Activated CD4-positive, alpha-beta T cell treated with anti-CD3 and anti-CD28 coated beads, Interleukin-2, amount 50 U/mL, for 4 hours (primary cell): ENCODE measurements around the gene UBC.
"Not testable (repeated sequence)": the region's sequence is repeated elsewhere in the genome, so short reads cannot be mapped to it uniquely, and the experiment has no call there.

Source experiments
- DNase-seq, 2 experiments: peaks; one replicate each; pipeline ENCODE4 v3.0.0-alpha.2; 2020

The UBC gene

DNA sequence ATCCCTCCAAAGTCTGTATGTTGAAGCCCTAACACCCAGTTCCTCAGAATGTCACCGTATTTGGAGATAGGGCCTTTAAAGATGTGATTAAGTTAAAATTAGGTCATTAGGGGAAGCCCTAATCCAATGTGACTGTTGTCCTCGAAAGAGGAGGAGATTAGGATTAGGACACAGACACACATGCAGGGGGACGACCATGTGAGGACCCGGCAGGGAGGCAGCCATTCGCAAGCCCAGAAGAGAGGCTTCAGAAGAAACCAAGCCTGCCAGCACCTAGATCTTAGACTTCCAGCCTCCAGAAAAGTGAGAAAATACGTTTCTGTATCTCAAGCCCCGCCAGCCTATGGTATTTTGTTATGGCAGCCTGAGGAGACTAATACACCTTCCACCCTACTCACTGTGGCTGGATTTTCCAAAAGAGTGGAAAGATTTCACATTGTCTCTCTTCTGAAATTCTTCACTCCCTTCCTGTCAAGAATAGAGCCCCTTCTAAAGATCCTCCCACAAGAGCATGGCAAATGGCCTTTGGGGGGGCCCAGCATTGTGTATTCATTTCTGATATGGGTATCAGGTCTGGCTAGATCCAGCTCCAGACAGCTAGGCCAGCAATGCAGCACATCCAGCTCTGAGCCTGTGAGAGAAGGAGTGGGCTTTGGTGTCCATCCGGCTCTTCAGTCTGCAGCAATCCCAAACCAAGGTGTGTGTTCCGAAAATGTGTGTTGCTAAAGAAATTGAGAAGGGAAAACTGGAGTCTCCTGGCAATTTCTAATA lies 15.4 kb upstream of the UBC start:
- DNase-seq: no peak

DNA sequence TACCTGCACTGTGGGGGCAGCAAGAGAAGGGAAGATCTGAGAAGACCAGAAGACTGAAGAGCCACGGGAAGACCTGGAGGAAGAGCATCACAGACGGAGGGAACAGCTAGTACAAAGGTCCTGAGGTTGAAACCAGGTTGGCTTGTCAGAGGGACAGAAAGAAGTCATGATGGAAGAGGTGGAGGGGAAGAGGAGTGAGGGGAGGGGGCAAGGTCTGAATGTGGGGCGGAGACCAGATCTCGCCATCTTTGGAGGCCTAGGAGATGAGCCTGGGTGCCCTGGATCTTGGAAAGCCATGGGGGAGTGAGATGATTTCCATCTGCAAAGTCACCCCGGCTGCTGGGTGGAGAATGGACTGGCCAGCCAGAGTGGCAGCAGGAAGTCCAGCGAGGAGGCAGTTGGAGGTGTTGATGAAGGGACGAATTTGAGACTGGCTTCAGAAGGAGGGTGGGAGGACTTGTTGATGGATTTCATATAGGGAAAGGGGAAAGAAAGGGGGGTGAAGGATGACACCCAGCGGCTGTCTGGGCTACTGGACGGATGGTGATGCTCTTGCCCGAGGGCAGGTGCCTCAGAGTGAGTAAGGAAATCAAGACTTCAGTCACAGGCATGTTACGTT lies 14.6 kb upstream of the UBC start:
- DNase-seq: no peak

DNA sequence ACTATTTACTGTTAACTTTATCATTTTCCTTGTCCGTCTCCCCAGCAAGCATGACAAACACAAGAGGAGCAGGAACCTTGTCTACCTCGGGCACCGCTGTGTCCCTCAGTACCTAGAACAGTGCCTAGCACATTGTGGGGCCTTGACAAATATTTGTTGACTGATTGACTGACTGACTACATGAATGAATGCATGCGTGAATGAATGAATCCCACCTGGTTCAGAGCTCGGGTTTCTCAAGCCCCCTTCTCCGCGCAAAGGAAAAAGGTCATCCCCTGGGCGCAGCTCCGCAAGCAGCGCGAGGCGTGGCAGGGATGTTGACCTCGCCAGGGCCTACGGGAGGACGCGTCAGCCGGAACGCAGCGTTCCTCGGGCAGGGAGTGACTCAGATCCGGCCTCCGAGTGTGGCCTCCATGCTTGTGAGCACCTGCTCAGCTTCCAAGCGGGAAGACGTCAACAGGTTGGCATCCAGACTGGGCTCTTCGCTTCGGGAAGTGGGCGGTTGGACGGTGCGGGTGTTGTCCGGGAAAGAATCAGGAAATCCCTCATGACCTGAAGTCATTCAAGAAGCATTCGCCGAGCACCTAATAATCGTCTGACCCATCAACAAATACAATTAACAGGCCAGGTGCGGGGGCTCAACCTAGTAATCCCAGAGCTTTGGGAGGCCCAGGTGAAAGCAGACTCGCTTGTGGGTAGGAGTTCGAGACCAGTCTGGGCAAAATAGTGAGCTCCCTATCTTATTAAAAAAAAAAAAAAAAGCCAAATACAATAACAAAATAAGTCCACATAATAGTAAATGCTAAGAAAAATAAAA lies 13.9 kb upstream of the UBC start:
- no peak for DNase-seq

DNA sequence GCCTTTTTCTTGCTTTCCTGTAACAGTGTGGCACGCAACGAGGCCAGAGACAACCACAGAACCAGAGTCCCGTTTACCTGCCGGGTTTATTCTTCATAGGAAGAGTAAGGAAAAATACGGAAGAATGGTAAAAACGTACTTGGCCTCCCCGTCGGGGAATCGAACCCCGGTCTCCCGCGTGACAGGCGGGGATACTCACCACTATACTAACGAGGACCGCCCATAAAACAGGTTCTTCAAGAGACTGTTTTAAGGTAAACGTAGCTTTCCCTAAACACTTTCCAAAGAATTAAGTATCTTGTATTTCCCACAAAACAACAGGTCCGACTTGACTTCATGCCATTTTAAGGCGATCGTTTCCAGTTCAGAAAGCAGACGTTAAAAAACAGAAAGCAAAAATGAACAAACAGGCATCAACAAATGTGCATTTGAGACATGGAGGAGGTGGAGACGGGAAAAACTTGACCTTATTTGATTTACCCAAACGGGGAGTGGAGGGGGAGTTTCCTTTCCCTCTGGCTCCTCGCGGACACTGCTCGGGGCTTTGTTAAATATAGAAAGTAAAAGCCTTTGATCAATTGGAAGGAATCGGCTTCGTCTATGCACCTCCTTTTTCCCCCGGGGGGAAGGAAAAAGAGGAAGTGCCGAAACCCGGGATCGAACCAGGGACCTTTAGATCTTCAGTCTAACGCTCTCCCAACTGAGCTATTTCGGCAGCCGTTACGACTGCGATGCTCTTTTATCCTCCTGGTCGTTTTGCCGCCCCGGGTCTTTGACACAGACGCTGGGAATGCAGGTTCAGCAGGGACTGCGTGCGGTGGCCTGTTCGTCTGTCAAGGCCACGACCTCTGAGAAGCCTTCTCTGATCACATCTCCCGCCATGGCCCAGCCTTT lies 13.0 kb upstream of the UBC start:
- DNase-seq: peak; percentile 91 to 93

DNA sequence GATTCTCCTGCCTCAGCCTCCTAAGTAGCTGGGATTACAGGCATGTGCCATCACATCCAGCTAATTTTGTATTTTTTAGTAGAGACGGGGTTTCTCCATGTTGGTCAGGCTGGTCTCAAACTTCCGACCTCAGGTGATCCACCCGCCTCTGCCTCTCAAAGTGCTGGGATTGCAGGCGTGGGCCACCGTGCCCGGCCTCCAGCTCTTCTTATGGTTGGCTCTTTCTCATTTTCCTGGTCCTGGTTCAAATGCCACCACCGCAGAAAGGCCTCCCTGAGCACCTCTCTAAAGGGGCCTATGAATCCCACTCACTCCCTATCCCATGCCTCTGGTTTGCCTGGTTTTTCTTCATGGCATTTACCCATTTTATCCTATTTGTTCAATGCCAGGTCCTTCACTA lies 11.3 kb upstream of the UBC start:
- not testable (repeated sequence) for DNase-seq

DNA sequence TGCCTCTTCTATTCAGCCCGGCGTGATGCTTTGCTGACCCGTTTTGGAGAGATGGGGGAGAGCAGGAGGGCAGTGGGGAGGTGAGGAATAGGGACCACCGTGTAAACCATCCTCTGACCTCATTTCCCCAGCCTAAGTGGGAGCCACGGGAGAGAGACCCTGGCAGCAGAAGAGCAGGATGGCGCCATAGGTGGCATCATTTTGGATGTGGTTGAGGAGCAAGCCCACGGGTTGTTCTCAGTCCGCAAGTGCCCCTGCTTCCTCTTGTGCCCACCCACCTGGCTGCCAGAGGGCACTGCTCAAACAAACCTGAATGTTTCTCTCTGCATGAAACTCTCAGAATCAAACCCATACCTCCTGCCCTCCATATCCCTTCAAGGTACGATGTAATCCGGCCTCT lies 10.7 kb upstream of the UBC start:
- no peak for DNase-seq

DNA sequence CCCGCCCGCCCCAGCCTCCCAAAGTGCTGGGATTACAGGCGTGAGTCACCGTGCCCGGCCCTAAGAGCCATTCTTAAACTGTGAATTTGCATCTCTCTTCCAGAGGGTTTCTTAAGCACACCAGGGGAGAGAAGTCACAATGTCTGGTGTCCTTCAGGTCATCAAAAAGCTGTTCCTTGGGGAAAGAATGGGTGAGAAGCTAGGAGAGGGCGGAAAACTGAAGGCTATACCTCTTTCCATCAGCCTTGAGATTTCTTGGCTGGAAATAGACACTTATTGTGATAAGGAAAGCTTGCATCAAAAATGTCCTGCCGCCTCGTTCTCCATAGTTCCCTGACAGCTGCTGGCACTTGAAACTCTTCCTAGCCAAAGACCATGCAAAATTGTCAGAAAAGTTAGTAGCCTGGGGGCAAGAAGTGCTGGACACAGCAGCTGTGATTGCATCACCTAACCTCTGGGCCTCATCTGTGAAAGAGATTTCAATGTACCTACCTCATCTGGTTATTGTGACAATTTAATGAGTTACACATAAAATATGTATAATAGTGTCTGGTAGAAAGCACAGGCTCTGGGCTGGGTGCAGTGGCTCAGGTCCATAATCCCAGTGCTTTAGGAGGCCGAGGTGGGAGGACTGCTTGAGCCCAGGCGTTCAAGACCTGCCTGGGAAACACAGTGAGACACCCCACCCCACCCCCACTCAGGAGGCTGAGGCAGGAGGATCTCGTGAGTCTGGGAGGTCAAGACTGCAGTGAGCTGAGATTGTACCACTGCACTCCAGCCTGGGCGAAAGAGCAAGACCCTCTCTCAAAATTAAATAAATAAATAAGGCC lies 9.7 kb upstream of the UBC start:
- no peak for DNase-seq

DNA sequence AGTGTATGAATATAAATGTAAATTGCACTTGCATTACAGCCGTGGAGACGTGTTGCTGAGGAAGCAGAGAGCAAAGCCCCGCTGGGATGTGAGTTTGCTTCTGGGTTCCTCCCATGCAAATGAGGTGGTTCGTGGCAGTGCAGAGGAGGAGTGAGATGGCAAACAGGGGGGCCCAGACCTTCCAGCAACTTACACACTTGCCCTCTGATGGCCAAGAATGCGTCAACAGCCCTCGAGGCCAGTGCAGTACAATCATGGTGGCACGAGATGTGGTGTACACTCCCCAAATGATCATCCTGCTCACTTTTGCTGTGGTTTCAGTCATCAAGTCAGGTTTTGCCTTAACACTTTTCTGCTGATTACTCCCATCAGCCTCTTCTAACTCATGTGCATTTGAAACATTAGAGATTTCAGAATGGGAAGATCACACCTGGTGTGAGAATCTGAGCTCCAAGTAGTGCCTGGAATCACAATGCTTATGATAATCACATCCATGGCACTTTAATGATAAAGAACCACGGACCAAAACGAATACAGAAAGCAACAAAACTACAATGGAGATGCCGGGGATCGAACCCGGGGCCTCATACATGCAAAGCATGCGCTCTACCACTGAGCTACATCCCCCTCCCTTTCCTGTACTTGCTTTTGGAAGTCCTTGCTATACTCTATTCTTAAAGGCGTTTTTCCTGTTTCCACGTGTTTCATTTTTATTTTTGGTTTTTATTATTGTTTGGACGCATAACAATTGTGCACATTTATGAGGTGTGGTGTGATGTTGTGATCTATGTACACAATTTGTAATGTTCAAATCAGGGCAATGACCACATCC lies 7.0 kb upstream of the UBC start:
- DNase-seq: peak; percentile 55 to 59

DNA sequence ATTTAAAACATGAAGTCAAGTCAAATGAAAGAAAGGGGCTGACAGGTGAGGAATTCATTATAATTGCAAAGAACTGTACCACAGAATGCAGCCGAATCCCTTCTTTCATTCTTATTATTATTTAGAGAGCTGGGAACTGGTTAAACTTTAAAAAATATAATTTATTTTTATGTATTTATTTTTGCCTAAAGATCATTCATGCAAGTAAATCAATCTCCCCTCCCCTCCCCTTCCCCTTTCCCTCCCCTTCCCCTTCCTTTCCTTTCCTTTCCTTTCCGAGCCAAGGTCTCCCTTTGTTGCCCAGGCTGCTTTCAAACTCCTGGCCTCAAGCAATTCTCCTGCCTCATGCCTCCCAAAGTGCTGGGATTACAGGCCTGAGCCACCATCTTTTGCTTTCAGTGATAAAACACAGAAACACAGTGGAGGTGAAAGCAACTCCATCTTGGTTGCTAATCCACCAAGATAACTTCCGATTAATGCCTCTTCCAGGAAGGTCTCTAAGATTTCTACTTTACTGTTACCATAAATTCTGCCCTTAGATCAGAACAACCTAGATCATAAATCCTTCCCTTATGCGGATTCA lies 6.0 kb upstream of the UBC start:
- DNase-seq: no peak

DNA sequence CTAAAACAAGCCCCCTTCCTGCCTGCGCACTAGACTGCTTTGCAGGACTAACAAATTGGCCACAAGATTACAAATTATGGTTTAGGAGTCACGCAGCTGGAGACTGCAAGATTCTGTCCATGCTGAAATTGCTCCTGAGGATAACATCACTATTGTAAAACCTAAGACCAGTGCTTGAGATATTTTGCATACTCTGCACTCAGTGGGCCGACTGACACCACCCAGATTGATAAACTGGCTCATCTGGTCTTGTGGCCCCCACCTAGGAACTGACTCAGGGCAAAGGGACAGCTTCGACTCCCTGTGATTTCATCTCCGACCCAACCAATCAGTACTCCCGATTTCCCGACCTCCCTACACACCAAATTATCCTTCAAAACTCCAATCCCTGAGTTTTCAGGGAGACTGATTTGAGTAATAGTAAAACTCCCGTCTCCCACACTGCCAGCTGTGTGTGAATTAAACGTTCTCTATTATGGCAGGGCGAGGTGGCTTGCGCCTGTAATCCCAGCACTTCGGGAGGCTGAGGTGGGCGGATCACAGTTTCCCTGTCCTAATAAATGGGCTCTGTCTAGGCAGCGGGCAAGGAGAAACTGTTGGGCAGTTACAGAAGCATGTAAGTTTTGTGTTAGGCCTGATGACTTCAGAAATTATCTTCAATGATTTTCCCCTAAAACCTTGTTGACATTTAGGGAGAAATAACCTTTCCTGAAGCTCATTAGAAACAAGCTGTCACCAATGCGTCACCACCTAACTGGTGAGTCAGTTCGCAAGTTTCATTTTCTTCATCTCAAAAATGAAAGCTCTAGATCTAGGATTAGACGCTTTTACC lies 5.3 kb upstream of the UBC start:
- DNase-seq: peak; percentile 50 to 54

DNA sequence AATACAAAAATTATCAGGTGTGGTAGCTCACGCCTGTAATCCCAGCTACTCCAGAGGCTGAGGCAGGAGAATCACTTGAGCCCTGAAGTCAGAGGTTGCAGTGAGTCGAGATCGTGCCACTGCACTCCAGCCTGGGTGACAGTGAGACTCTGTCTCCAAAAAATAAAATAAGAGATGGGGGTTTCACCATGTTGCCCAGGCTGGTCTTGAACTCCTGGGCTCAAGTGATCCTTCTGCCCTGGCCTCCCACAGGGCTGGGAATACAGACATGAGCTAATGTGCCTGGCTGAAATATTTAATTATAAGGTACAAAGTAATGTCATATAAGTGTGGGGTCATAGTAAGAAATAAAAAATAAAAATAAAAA lies 4.2 kb upstream of the UBC start:
- DNase-seq: not testable (repeated sequence)

DNA sequence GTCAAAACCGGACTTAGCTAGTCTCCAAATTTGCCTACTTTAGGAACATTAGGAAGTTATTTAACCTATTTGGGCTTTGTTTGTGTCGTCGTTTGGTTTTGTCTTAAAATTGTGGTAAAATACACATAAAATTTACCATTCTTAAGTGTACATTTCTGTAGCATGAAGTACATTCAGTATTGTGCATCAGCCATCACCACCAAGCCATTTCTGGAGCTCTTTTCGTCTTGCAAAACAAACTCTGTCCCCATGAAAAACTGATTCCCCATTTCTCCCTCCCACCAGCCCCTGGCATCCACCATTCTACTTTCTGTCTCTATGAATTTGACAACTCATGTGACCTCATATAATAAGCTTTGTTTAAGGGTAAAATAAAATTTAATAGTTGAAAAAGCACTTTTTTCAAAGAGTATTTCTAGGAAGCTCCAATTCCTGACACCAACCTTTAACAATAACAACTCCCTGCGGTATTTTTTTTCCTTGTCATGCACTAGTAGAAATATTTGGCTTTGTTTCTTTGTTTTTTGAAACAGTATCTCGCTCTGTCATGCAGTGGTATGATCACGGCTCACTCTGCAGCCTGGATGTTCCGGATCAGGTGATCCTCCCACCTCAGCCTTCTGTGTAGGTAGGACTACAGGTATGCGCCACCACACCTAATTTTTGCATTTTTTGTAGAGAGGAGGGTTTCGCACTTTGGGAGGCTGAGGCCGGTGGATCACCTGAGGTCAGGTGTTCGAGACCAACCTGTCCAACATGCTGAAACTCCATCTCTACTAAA lies 3.6 kb upstream of the UBC start:
- no peak for DNase-seq

DNA sequence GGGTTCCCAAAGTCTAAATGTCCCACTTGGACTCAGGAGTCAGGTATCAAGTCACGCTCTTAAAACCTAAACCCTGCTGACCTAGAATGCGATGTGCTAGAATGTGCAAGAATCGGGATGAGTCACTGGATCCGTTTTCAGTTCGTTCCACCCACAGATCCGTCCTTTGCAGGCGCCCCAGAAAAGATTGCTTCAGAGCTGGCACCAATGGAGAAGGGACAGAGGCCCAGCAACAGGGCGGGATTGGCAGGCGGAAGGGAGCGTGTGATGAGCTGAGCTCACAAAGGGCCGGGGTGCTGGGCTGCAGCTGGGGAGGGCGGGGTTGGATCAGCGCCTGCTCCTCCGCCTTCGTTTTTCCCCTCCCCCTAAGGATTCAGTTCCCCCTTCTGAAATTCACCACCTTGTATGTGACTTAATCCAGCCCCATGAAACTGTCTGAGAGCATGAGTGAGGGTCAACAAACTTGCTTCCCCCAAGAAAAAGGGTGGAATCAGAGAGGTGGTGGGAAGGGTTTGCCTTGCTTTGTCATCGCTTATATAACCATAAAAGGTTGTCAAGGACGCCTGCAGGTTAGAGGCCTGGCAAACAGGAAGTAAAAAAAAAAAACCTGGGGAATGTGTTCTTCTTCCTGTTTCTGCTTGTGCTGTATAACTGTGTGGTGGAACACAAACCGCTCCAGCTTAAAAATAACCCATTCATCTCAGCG lies 2.8 kb upstream of the UBC start:
- peak; percentile 86 to 89 for DNase-seq

DNA sequence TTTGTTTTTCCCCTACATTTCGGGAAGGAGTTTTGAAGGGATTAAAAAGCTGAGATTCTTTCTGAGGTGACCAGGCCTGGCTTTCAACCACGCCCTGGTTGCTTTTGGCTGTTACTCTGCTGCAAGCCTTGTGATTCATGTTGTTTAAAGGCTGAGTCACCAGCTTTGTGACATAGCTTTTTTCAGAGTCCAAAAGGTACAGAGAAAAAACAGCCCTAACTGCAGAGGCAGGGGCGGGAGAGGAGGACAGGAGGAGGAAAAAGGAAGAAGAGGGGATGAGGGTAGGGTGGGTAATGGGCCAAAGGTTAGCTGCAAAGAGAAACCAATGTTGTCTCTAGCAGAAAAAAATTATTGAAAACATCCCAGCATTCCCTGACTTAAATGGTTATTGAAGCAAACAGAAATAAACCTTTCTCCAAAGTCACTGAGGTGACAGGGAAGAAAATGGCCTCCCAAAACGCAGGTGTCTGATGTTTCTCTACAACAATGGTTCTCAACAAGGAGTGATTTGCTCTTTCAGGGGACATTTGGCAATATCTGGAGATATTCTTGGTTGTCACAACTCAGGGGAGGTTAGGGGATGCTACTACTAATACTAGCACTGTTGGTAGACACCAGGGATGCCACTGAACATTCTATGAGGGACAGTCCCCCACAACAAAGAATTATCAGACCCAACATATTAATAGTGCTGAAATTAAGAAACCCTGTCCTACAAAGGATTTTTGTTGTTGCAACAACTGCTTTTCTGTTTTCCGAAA lies 2.1 kb upstream of the UBC start:
- peak in 1 of 2 experiments; percentile 28 for DNase-seq

DNA sequence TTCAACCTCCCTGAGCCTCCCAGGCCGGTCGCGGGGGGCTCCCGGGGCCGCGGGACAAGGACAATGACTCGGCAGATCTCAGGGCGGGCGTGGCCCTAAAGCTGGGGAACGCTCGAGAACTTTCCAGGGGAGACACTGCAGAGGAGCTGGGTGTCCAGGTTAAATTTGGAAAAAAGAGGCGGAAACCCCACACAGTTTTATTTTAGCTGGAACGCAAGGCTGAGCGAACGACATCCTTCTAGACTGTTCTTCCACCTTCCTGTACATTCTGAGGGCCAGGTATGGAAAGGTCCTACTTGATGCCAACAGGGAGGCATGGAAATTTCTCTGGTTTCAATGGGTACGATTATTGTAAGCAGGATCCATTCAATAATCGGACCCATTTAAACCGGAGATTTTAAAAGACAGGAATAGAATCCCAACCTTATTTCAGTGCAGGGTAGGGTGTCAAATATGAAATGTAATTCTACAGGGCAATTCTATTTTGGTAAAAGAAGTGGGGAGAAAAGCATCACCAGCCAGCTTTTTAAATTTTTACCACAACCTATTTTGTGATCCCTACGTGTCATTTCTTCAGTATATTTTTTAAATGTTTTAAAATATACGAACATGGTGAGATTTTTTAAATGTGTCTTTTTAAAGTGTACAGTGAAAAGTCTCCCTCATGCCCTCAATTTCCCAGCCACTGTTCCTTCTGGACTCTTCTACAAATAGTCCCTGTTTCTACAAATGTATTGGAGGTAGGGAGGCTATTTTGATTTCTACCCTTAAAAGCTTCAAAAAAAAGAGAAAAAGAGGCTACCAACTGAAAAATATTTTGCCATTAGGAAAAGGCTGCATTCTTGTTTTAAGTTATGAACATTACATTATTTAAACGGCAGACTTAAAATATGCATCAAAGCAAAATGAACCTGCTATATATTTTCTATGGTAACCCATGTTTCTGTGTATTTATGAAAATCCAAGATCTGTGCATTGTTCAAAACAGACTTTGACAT lies 1.1 kb upstream of the UBC start:
- no peak for DNase-seq
